Lower lobe of right lung (tissue), 2 donors: ENCODE data around the gene ROBO4. TPM values are rescaled to one million over a fixed set of nuclear protein-coding genes. Genes with fewer than 3 reads are reported as not detected.
A peak's percentile ranks its signal among the peaks of the same experiment; 100 is the strongest.

Source experiments
- ATAC-seq, 2 donors: fragments of 200-7000 bp; cut with Tn5 transposase; one replicate each; pipeline ENCODE4 v1.9.1; 2020 to 2022; ENCODE audit warnings: mild to moderate bottlenecking in 2 of 2, moderate library complexity in 2 of 2
- DNase-seq: peaks from one replicate; pipeline ENCODE4 v3.0.0-alpha.2; 2020
- H3K27ac ChIP-seq: fragments of 200-600 bp; one replicate; pipeline ENCODE4 v1.8.0; 2022
- H3K27me3 ChIP-seq: fragments of 200-600 bp; one replicate; pipeline ENCODE4 v1.8.0; 2022; ENCODE audit warnings: low read depth
- H3K36me3 ChIP-seq: fragments of 200-600 bp; one replicate; pipeline ENCODE4 v1.8.0; 2022; ENCODE audit warnings: mild to moderate bottlenecking
- H3K4me1 ChIP-seq: fragments of 200-600 bp; one replicate; pipeline ENCODE4 v1.8.0; 2022
- H3K4me3 ChIP-seq: fragments of 200-600 bp; one replicate; pipeline ENCODE4 v1.8.0; 2022; ENCODE audit warnings: mild to moderate bottlenecking
- H3K9me3 ChIP-seq: fragments of 200-600 bp; one replicate; pipeline ENCODE4 v1.8.0; 2022
- CTCF ChIP-seq: fragments of 200-600 bp; IDR thresholded peaks from one replicate; pipeline ENCODE4 v1.8.0; 2022; ENCODE audit warnings: antibody characterized with exemption, mild to moderate bottlenecking
- intact Hi-C: fragments of 100-400 bp; cut with DNase I; formaldehyde crosslinking; loops from one replicate; pipeline ENCODE4 v1.11.0; 2022
- total RNA-seq: library from RNA; stranded (reverse); fragmentation: NEBNext Ultra II Directional; extraction: Animal tissue kit (Norgen Biotek cat#: 25700); gene quantifications from one replicate; pipeline ENCODE4 v1.2.1, GENCODE V29; 2021
- donor health status: DM: no; HTN: yes; CAD: no; lungs with severe emphysema.

Gene ROBO4
- total RNA-seq, 1 donor from 2014 or later: 58.3 TPM

DNA sequence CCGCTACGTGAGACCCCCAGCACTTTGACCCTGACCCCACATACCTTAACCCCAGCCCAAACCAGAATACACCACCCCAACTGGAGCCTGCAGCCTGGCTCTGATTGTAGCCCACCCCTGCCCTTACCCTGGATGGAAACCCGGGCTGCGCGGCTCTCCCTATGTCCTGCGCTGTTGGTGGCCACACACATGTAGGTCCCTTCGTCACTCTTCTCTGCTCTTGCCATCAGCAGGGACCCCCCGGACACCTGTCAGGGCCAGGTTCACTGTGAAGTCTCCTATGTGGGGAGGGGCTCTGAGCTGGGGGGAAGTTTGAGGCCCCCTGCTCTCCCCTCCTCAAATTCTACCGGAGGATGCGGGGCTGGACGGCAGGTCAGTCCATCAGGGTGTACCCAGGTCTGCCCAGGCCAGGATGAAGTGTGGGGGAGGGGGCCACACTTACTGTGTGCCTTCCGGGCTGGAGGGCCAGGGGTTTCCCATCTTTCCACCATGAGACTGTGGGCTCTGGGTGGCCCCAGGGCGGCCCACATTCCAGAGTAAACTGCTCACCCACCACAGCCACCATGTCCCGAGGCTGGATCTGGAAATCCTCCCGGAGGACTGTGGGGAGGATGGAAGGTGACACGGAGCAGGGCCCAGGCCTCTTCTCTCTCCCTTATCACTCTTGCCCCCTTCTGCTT is 1.5 kb downstream of the ROBO4 start:
- ATAC-seq (no peak), DNase-seq (no peak)
- peak overlapping the region; percentile 85 for H3K27ac ChIP-seq
- no peaks in the 10 kb centered on the region for H3K36me3 ChIP-seq
- H3K27me3 ChIP-seq: no peaks in the 10 kb centered on the region
- intact Hi-C loops: no loop called here
- H3K4me3 ChIP-seq: peak overlapping the region; percentile 51
- TF ChIP-seq CTCF: no peak
- no peaks in the 10 kb centered on the region for H3K9me3 ChIP-seq
- peaks cover 64% of the 10 kb centered on the region for H3K4me1 ChIP-seq

DNA sequence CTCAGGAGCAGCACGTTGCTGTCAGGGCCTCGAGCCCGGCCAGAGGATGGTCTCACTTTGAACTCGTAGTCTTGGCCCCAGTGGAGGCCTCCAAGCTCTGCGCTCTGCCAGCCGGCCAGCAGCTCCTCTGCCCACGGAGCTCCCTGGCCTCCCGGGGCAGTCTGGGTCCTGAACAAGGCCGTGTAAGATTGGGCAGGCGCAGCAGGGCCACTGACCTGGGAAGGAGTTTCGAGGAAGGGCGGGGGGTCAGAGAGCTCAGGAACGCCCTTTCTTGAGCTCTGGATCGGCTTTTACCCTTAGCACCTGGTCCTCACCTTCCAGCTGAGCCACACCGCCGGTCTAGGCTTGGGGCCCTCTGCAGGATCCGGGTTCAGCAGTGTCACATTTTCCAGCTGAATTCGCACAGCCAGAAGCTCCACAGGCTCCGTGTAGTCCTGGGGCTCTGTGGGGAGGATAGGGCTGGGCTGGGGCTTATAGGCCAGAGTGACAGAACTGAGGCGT is 2.1 kb downstream of the ROBO4 start:
- ATAC-seq: no peak
- no peak for TF ChIP-seq CTCF
- intact Hi-C loops: no loop called here

GRCh38 chr11:124894606-124895430 is 2.8 kb downstream of the ROBO4 start:
- no peak for DNase-seq
- intact Hi-C loops: no loop called here
- peaks cover 78% of the 10 kb centered on the region for H3K4me1 ChIP-seq
- no peaks in the 10 kb centered on the region for H3K36me3 ChIP-seq
- H3K27me3 ChIP-seq: no peaks in the 10 kb centered on the region
- peak overlapping the region; percentile 85 for H3K27ac ChIP-seq
- peak overlapping the region; percentile 51 for H3K4me3 ChIP-seq
- no peak for TF ChIP-seq CTCF
- ATAC-seq: no peak
- H3K9me3 ChIP-seq: no peaks in the 10 kb centered on the region

More for the DNA sequence above, 2.1 kb downstream of the ROBO4 start:
- H3K36me3 ChIP-seq: no peaks in the 10 kb centered on the region
- H3K9me3 ChIP-seq: no peaks in the 10 kb centered on the region
- peak overlapping the region; percentile 51 for H3K4me3 ChIP-seq
- no peak for DNase-seq
- peak overlapping the region; percentile 85 for H3K27ac ChIP-seq
- peaks cover 71% of the 10 kb centered on the region for H3K4me1 ChIP-seq
- H3K27me3 ChIP-seq: no peaks in the 10 kb centered on the region

DNA sequence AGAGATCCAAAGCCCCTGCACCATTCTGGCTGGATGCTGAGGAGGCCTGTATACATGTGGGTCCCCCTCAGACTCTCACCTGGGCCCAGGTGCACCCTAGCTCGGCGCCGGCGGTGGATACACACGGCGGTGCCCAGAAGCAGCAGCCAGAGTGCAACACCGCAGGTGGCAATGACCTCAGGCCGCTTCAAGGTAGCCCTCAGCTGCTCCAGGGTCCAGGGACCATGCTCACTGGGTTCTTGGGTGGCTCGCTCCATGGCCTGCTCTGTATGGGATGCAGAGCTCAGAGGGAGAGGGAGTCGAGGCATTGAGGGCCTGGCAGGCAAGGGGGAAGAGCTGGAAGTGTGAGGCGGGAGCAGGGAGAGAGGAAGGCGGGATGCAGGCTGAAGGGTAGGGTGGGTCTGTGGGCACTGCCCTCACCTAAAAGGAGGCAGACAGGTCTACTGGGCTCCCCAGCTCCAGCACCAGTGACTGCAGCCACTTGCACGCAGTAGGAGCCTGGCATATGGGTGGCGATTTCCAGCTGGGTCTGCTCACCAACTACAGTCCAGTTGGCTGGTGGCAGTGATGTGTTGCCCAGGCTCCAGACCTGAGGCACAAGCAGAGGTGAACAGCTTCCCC is 3.8 kb downstream of the ROBO4 start:
- ATAC-seq (no peak), DNase-seq (no peak)
- intact Hi-C loops: no loop called here
- H3K27me3 ChIP-seq: no peaks in the 10 kb centered on the region
- H3K27ac ChIP-seq: peak overlapping the region; percentile 85
- TF ChIP-seq CTCF: no peak
- H3K9me3 ChIP-seq: no peaks in the 10 kb centered on the region
- no peaks in the 10 kb centered on the region for H3K36me3 ChIP-seq
- peaks cover 77% of the 10 kb centered on the region for H3K4me1 ChIP-seq
- peak overlapping the region; percentile 51 for H3K4me3 ChIP-seq

DNA sequence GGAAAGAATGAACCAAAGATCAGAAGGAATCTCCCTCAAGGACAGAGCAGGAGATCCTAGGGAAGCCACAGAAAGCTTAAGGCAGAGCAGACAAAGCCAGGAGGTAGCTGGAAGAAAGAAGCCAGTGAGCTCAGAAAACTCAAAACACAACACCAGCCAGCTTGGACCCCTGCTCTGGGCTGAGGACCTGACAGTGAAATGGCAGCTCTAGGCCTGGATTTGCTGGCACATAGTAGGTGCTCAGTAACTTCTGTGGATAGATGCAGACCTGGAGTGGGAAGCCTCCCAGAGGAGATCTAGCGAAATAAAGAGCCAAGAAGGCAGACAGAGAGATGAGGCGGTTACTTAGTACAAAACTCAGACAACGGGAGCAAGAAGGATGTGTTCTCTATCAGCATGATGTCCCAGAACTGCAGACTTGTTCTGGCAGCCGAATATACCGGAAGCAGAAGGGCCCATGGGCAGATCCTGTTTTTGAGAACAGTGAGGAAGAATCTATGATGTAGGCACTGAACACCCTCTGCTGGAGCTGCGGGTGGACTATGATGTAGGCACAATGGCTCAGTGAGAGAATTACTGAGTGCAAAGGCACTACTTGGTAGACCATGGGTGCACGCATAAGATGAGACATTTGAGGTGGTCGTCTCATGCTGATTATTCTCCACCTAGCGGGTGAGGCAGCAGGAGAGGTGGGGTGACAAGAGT is 4.8 kb downstream of the ROBO4 start:
- Histone ChIP-seq H3K27me3 (no peaks in the 10 kb centered on the region), H3K27ac (no peak overlapping the region), H3K9me3 (no peaks in the 10 kb centered on the region), H3K4me3 (peak overlapping the region; percentile 51), H3K36me3 (no peaks in the 10 kb centered on the region), H3K4me1 (peaks cover 73% of the 10 kb centered on the region)
- intact Hi-C loops: no loop called here
- DNase-seq (no peak), ATAC-seq (peak; percentile 10 to 17)
- TF ChIP-seq CTCF: peak; percentile 10
